HEK293 (cell line): ENCODE measurements around the gene SP9.

Experiments used
- BCL6B ChIP-seq: fragments of 450-650 bp; formaldehyde crosslinking; IDR thresholded peaks from 2 replicates; pipeline ENCODE4 v1.5.1; 2017; ENCODE audit warnings: missing biosample characterization, missing genetic modification characterization
- CTCF ChIP-seq: fragments of 450-650 bp; formaldehyde crosslinking; IDR thresholded peaks from 2 replicates; pipeline ENCODE4 v1.5.1; 2016; ENCODE audit warnings: missing biosample characterization, missing genetic modification characterization
- OVOL3 ChIP-seq: fragments of 450-650 bp; formaldehyde crosslinking; IDR thresholded peaks from 2 replicates; pipeline ENCODE4 v1.5.1; 2016; ENCODE audit warnings: missing biosample characterization, missing genetic modification characterization
- PRDM6 ChIP-seq: fragments of 450-650 bp; formaldehyde crosslinking; IDR thresholded peaks from 2 replicates; pipeline ENCODE4 v1.5.1; 2017; ENCODE audit warnings: missing biosample characterization, missing genetic modification characterization
- REST ChIP-seq: fragments of 450-650 bp; formaldehyde crosslinking; IDR thresholded peaks from 2 replicates; pipeline ENCODE4 v1.5.1; 2016; ENCODE audit warnings: missing biosample characterization, missing genetic modification characterization
- ZBTB21 ChIP-seq: fragments of 450-650 bp; formaldehyde crosslinking; IDR thresholded peaks from 2 replicates; pipeline ENCODE4 v1.5.1; 2017; ENCODE audit warnings: missing biosample characterization, missing genetic modification characterization
- ZBTB26 ChIP-seq: fragments of 450-650 bp; formaldehyde crosslinking; optimal IDR thresholded peaks from 2 replicates; pipeline ENCODE3; 2016; ENCODE audit warnings: missing biosample characterization, mild to moderate bottlenecking, missing genetic modification characterization
- ZBTB6 ChIP-seq: fragments of 450-650 bp; formaldehyde crosslinking; IDR thresholded peaks from 2 replicates; pipeline ENCODE4 v1.5.1; 2017; ENCODE audit warnings: missing biosample characterization, missing genetic modification characterization
- ZEB2 ChIP-seq: fragments of 450-650 bp; formaldehyde crosslinking; IDR thresholded peaks from 2 replicates; pipeline ENCODE4 v1.5.1; 2016; ENCODE audit warnings: missing biosample characterization, missing genetic modification characterization
- ZFP37 ChIP-seq: fragments of 450-650 bp; formaldehyde crosslinking; IDR thresholded peaks from 2 replicates; pipeline ENCODE4 v1.5.1; 2016; ENCODE audit warnings: missing biosample characterization, missing genetic modification characterization
- ZIC2 ChIP-seq: fragments of 450-650 bp; formaldehyde crosslinking; IDR thresholded peaks from 2 replicates; pipeline ENCODE4 v1.5.1; 2016; ENCODE audit warnings: missing biosample characterization, missing genetic modification characterization
- ZNF16 ChIP-seq: fragments of 450-650 bp; formaldehyde crosslinking; IDR thresholded peaks from 2 replicates; pipeline ENCODE4 v1.5.1; 2016; ENCODE audit warnings: low read depth, missing biosample characterization, missing genetic modification characterization
- ZNF18 ChIP-seq: fragments of 450-650 bp; formaldehyde crosslinking; IDR thresholded peaks from 2 replicates; pipeline ENCODE4 v1.5.1; 2016; ENCODE audit warnings: missing biosample characterization, missing genetic modification characterization
- ZNF184 ChIP-seq: fragments of 450-650 bp; IDR thresholded peaks from 2 replicates; pipeline ENCODE4 v1.5.1; 2018; ENCODE audit warnings: missing biosample characterization, mild to moderate bottlenecking, missing genetic modification characterization
- ZNF335 ChIP-seq: fragments of 450-650 bp; formaldehyde crosslinking; conservative IDR thresholded peaks from 2 replicates; pipeline ENCODE4 v1.5.1; 2016; ENCODE audit warnings: missing biosample characterization, missing genetic modification characterization
- ZNF423 ChIP-seq: fragments of 450-650 bp; formaldehyde crosslinking; IDR thresholded peaks from 2 replicates; pipeline ENCODE4 v1.5.1; 2016; ENCODE audit warnings: missing biosample characterization, missing genetic modification characterization
- ZNF518A ChIP-seq: fragments of 450-650 bp; formaldehyde crosslinking; conservative IDR thresholded peaks from 2 replicates; pipeline ENCODE4 v1.5.1; 2016; ENCODE audit warnings: low read depth, missing biosample characterization, missing genetic modification characterization
- ZNF548 ChIP-seq: fragments of 450-650 bp; formaldehyde crosslinking; IDR thresholded peaks from 2 replicates; pipeline ENCODE4 v1.5.1; 2016; ENCODE audit warnings: missing biosample characterization, missing genetic modification characterization
- ZNF555 ChIP-seq: fragments of 450-650 bp; formaldehyde crosslinking; conservative IDR thresholded peaks from 2 replicates; pipeline ENCODE4 v1.5.1; 2017; ENCODE audit warnings: missing biosample characterization, mild to moderate bottlenecking, missing genetic modification characterization, inconsistent platforms
- ZNF76 ChIP-seq: fragments of 450-650 bp; formaldehyde crosslinking; IDR thresholded peaks from 2 replicates; pipeline ENCODE4; 2016; ENCODE audit warnings: low read depth, missing biosample characterization, missing genetic modification characterization, borderline replicate concordance

Gene SP9

GRCh38 chr2:174336501-174337336, 2.0 kb downstream of the SP9 start (continued):
- TF ChIP-seq ZNF555 (tag by site-specific recombination) = no peak
- peak; percentile 8 for TF ChIP-seq ZEB2
- TF ChIP-seq ZBTB6 (tag by site-specific recombination) = peak; percentile 68; the same call in 1 of the 2 replicates
- no peak for TF ChIP-seq REST (tag by site-specific recombination)
- TF ChIP-seq ZFP37 (tag by site-specific recombination) = 0 out of 2 replicates have a peak, but pooled peaks have one; percentile 30
- peak; percentile 76 for TF ChIP-seq ZIC2 (tag by site-specific recombination)
- TF ChIP-seq ZNF16 = no peak
- no peak for TF ChIP-seq ZNF518A (tag by site-specific recombination)
- no peak for TF ChIP-seq ZBTB21 (tag by site-specific recombination)
- TF ChIP-seq ZNF423 (tag by site-specific recombination) = 0 out of 2 replicates have a peak, but pooled peaks have one; percentile 17
- TF ChIP-seq ZNF76 (tag by site-specific recombination) = no peak
- peak; percentile 72 for TF ChIP-seq ZNF335
- no peak for TF ChIP-seq ZNF18 (tag by site-specific recombination)
- TF ChIP-seq ZNF548 (tag by site-specific recombination) = no peak
- TF ChIP-seq OVOL3 (tag by site-specific recombination) = no peak
- TF ChIP-seq ZNF184 (tag by site-specific recombination) = no peak
- no peak for TF ChIP-seq BCL6B
- peak; percentile 98 for TF ChIP-seq CTCF (tag by site-specific recombination)
- TF ChIP-seq PRDM6 (tag by site-specific recombination) = no peak
- peak; percentile 64 for TF ChIP-seq ZBTB26
